C4-2B (cell line): ENCODE measurements around the gene SNTB2.

Experiments used
- CTCF ChIP-seq: fragments of 450-650 bp; conservative IDR thresholded peaks from 2 replicates; pipeline ENCODE4 v1.5.1; 2017; ENCODE audit warnings: mild to moderate bottlenecking
- ZFX ChIP-seq: fragments of 450-650 bp; IDR thresholded peaks from 2 replicates; pipeline ENCODE4 v1.6.1; 2017

DNA sequence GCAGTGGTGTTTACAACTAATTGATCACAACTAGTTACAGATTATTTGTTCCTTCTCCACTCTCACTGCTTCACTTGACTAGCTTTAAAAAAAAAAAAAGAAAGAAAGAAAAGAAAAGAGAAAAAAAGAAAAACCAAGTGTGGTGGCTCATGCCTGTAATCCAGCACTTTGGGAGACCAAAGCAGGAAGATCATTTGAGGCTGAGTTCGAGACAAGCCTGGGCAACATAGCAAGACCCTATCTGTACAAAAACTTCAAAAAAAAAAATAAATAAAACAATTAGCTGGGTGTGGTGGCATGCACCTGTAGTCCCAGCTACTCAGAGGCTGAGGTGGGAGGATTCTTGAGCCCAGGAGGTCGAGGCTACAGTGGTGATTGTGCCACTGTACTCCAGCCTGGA is 4.2 kb downstream of the SNTB2 start:
- TF ChIP-seq CTCF: no peak
- no peak for TF ChIP-seq ZFX
